HepG2 (cell line): Measurements from ENCODE around the gene VPS11. TPM values are rescaled to one million over a fixed set of nuclear protein-coding genes. Genes with fewer than 3 reads are reported as not detected.

ENCODE experiments used
- CENPT ChIP-seq: sonication (generic); formaldehyde crosslinking; IDR thresholded peaks from 2 replicates; pipeline ENCODE4 v1.8.0; 2022; ENCODE audit warnings: low read depth, mild to moderate bottlenecking, moderate library complexity, missing genetic modification reagents
- EZH2 ChIP-seq: conservative IDR thresholded peaks from 2 replicates; pipeline ENCODE4 v1.6.1; 2012; ENCODE audit warnings: mild to moderate bottlenecking, low read depth, low read length, moderate library complexity
- FOXP1 ChIP-seq, 2 experiments: fragments of 450-650 bp in 1 of 2; IDR thresholded peaks; 2 replicates each; pipeline ENCODE4 v1.6.1; 2017 to 2018; ENCODE audit warnings: antibody characterized with exemption in 1 of 2
- GLI4 ChIP-seq: sonication (generic); formaldehyde crosslinking; IDR thresholded peaks from 2 replicates; pipeline ENCODE4 v1.5.1; 2020; ENCODE audit warnings: missing genetic modification reagents, mild to moderate bottlenecking, moderate library complexity, borderline replicate concordance
- HMG20B ChIP-seq: conservative IDR thresholded peaks from 2 replicates; pipeline ENCODE4 v1.6.1; 2016; ENCODE audit warnings: missing genetic modification reagents, missing compliant biosample characterization
- TEAD3 ChIP-seq: optimal IDR thresholded peaks from 2 replicates; pipeline ENCODE3; 2016; ENCODE audit warnings: borderline replicate concordance
- XBP1 ChIP-seq: sonication (generic); formaldehyde crosslinking; IDR thresholded peaks from 2 replicates; pipeline ENCODE4 v1.5.0; 2020; ENCODE audit warnings: missing genetic modification reagents
- ZNF776 ChIP-seq: sonication (generic); formaldehyde crosslinking; IDR thresholded peaks from 2 replicates; pipeline ENCODE4 v1.4.0; 2020; ENCODE audit warnings: mild to moderate bottlenecking, missing genetic modification reagents
- ZSCAN12 ChIP-seq: sonication (generic); formaldehyde crosslinking; IDR thresholded peaks from 2 replicates; pipeline ENCODE4 v1.9.0; 2021; ENCODE audit warnings: mild to moderate bottlenecking, missing genetic modification reagents
- polyA plus RNA-seq, 8 experiments: library from polyadenylated mRNA; depleted of rRNA in 3 of 8; stranded (reverse) in 7 of 8; unstranded in 1 of 8; fragments of >200 nt; fragmentation: Illumina TruSeq in 4 of 8; extraction: Trizol in 4 of 8; gene quantifications; 2 replicates each; pipeline versions ENCODE4 v1.2.1 to v1.2.3, GENCODE V29; 2011 to 2016; ENCODE audit warnings: low read depth in 4 of 8, missing spikeins in 1 of 8, mixed read lengths in 1 of 8; ENCODE audit not compliant: insufficient read depth in 1 of 8
- total RNA-seq, 5 experiments: library from RNA; depleted of rRNA; stranded (reverse); fragments of >200 nt; fragmentation: Illumina TruSeq; extraction: Trizol; gene quantifications; 2 replicates each; pipeline ENCODE4 v1.2.3, GENCODE V29; 2016; ENCODE audit warnings: low read depth in 1 of 5
- TF ChIP-seq, protein P1 (sequence below): sonication (generic); formaldehyde crosslinking; IDR thresholded peaks from one replicate; pipeline ENCODE4 v1.5.1; 2020; ENCODE audit warnings: mild to moderate bottlenecking, missing genetic modification reagents; ENCODE audit errors: not compliant biosample characterization
- TF ChIP-seq, protein P2 (sequence below): sonication (generic); IDR thresholded peaks from 2 replicates; pipeline ENCODE4 v1.6.1; 2016; ENCODE audit warnings: low read depth, borderline replicate concordance
- TF ChIP-seq, protein P3 (sequence below): sonication (generic); formaldehyde crosslinking; IDR thresholded peaks from 2 replicates; pipeline ENCODE4 v1.4.0; 2020; ENCODE audit warnings: missing genetic modification reagents, borderline replicate concordance
- TF ChIP-seq, protein P4 (sequence below): IDR thresholded peaks from 2 replicates; pipeline ENCODE4 v1.6.1; 2012; ENCODE audit warnings: inconsistent platforms
- TF ChIP-seq, protein P5 (sequence below): sonication (generic); formaldehyde crosslinking; IDR thresholded peaks from 2 replicates; pipeline ENCODE4 v1.8.0; 2022; ENCODE audit warnings: missing genetic modification reagents, mild to moderate bottlenecking, borderline replicate concordance
- TF ChIP-seq, protein P6 (sequence below): sonication (generic); formaldehyde crosslinking; IDR thresholded peaks from 2 replicates; pipeline ENCODE4 v1.5.0; 2020; ENCODE audit warnings: missing genetic modification reagents

Gene VPS11
- total and polyA plus RNA-seq, 2 of the 13 experiments (the other 11 are each of a cell fraction or from before 2014, with no cell fraction given), result 13.7 to 21.6 TPM

DNA sequence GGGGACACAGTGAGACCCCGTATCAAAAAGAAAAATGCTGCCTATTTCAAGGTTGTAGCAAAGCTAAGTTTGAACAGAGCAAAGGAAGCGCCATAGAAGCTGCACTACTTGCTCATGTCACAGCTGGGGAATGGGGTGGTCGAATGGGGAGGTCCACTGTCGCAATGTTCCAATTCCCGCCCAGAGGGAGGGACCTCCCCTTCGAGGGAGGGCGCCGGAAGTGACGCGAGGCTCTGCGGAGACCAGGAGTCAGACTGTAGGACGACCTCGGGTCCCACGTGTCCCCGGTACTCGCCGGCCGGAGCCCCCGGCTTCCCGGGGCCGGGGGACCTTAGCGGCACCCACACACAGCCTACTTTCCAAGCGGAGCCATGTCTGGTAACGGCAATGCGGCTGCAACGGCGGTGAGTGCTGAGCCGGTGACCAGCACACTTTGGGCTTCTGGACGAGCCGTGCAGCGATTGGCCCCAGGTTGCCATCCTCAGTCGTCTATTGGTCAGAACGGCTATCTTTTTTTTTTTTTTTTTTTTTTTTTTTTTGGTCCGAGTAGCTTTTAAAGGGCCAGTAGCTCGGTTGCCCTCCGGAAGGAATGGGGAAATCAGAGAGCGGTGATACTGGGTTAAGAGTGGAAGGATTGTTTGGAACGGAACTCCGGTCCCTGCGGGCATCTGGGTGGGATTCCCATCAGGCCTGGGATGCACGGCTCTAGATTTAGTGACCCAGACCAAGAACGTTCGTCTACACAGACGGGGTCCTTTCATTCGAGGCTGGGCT is 17.2 kb downstream of the VPS11 start, which contains the start of gene HMBS (continued):
- TF ChIP-seq ZNF776 (CRISPR knock-in tag), result 0 out of 2 replicates have a peak, but pooled peaks have one; percentile 45
- TF ChIP-seq FOXP1 (IDR thresholded peaks at IDR 0.05), result no peak
- TF ChIP-seq FOXP1 (CRISPR knock-in tag; IDR thresholded peaks at IDR 0.05), result no peak
- TF ChIP-seq, protein P1, sequence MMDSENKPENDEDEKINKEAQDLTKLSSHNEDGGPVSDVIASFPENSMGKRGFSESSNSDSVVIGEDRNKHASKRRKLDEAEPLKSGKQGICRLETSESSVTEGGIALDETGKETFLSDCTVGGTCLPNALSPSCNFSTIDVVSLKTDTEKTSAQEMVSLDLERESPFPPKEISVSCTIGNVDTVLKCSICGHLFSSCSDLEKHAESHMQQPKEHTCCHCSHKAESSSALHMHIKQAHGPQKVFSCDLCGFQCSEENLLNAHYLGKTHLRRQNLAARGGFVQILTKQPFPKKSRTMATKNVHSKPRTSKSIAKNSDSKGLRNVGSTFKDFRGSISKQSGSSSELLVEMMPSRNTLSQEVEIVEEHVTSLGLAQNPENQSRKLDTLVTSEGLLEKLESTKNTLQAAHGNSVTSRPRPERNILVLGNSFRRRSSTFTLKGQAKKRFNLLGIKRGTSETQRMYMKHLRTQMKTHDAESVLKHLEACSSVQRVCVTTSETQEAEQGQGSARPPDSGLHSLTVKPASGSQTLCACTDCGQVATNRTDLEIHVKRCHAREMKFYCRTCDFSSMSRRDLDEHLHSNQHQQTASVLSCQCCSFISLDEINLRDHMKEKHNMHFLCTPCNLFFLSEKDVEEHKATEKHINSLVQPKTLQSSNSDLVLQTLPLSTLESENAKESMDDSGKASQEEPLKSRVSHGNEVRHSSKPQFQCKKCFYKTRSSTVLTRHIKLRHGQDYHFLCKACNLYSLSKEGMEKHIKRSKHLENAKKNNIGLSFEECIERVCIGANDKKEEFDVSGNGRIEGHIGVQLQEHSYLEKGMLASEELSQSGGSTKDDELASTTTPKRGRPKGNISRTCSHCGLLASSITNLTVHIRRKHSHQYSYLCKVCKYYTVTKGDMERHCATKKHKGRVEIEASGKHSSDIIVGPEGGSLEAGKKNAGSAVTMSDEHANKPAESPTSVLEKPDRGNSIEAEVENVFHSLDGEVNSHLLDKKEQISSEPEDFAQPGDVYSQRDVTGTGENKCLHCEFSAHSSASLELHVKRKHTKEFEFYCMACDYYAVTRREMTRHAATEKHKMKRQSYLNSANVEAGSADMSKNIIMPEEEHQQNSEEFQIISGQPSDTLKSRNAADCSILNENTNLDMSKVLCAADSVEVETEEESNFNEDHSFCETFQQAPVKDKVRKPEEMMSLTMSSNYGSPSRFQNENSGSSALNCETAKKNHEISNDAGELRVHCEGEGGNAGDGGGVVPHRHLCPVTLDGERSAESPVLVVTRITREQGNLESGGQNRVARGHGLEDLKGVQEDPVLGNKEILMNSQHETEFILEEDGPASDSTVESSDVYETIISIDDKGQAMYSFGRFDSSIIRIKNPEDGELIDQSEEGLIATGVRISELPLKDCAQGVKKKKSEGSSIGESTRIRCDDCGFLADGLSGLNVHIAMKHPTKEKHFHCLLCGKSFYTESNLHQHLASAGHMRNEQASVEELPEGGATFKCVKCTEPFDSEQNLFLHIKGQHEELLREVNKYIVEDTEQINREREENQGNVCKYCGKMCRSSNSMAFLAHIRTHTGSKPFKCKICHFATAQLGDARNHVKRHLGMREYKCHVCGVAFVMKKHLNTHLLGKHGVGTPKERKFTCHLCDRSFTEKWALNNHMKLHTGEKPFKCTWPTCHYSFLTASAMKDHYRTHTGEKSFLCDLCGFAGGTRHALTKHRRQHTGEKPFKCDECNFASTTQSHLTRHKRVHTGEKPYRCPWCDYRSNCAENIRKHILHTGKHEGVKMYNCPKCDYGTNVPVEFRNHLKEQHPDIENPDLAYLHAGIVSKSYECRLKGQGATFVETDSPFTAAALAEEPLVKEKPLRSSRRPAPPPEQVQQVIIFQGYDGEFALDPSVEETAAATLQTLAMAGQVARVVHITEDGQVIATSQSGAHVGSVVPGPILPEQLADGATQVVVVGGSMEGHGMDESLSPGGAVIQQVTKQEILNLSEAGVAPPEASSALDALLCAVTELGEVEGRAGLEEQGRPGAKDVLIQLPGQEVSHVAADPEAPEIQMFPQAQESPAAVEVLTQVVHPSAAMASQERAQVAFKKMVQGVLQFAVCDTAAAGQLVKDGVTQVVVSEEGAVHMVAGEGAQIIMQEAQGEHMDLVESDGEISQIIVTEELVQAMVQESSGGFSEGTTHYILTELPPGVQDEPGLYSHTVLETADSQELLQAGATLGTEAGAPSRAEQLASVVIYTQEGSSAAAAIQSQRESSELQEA (CRISPR knock-in tag), result peak; percentile 32
- no peak; the same call in 1 of the 2 replicates for TF ChIP-seq GLI4
- TF ChIP-seq ZSCAN12 (CRISPR knock-in tag), result 0 out of 2 replicates have a peak, but pooled peaks have one; percentile 61
- TF ChIP-seq XBP1 (CRISPR knock-in tag), result no peak
- TF ChIP-seq, protein P2, sequence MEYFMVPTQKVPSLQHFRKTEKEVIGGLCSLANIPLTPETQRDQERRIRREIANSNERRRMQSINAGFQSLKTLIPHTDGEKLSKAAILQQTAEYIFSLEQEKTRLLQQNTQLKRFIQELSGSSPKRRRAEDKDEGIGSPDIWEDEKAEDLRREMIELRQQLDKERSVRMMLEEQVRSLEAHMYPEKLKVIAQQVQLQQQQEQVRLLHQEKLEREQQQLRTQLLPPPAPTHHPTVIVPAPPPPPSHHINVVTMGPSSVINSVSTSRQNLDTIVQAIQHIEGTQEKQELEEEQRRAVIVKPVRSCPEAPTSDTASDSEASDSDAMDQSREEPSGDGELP, result peak; percentile 90; the same call in 1 of the 2 replicates
- 0 out of 2 replicates have a peak, but pooled peaks have one; percentile 40 for TF ChIP-seq CENPT (CRISPR knock-in tag)
- no peak; the same call in 1 of the 2 replicates for TF ChIP-seq HMG20B (CRISPR knock-in tag)
- no peak for TF ChIP-seq EZH2
- TF ChIP-seq, protein P3, sequence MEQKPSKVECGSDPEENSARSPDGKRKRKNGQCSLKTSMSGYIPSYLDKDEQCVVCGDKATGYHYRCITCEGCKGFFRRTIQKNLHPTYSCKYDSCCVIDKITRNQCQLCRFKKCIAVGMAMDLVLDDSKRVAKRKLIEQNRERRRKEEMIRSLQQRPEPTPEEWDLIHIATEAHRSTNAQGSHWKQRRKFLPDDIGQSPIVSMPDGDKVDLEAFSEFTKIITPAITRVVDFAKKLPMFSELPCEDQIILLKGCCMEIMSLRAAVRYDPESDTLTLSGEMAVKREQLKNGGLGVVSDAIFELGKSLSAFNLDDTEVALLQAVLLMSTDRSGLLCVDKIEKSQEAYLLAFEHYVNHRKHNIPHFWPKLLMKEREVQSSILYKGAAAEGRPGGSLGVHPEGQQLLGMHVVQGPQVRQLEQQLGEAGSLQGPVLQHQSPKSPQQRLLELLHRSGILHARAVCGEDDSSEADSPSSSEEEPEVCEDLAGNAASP (CRISPR knock-in tag), result peak; percentile 53
- peak; percentile 72 for TF ChIP-seq TEAD3
- TF ChIP-seq, protein P4, sequence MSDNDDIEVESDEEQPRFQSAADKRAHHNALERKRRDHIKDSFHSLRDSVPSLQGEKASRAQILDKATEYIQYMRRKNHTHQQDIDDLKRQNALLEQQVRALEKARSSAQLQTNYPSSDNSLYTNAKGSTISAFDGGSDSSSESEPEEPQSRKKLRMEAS, result peak; percentile 78
- TF ChIP-seq, protein P5, sequence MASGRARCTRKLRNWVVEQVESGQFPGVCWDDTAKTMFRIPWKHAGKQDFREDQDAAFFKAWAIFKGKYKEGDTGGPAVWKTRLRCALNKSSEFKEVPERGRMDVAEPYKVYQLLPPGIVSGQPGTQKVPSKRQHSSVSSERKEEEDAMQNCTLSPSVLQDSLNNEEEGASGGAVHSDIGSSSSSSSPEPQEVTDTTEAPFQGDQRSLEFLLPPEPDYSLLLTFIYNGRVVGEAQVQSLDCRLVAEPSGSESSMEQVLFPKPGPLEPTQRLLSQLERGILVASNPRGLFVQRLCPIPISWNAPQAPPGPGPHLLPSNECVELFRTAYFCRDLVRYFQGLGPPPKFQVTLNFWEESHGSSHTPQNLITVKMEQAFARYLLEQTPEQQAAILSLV (CRISPR knock-in tag), result peak; percentile 34; the same call in 1 of the 2 replicates
- TF ChIP-seq, protein P6, sequence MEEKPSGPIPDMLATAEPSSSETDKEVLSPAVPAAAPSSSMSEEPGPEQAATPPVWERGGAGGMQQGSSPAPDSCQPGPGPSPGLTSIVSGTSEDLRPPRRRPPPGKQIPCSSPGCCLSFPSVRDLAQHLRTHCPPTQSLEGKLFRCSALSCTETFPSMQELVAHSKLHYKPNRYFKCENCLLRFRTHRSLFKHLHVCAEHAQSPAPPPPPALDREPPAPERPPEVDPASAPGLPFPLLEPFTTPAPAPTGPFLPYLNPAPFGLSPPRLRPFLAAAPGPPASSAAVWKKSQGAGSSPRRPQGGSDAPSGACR (CRISPR knock-in tag), result 0 out of 2 replicates have a peak, but pooled peaks have one; percentile 30
